GM23338 (cell line): ENCODE data around the gene NADK. TPM values are rescaled to one million over a fixed set of nuclear protein-coding genes. Genes with fewer than 3 reads are reported as not detected.
A peak's percentile ranks its signal among the peaks of the same experiment; 100 is the strongest.

Experiments used
- ATAC-seq: fragments of 200-7000 bp; cut with Tn5 transposase; 3 replicates; pipeline ENCODE4 v1.9.1; 2020
- DNase-seq: peaks from one replicate; pipeline ENCODE4 v3.0.0-alpha.2; 2015; ENCODE audit warnings: low spot score
- H2AFZ ChIP-seq: fragments of 200-600 bp; sonication (generic); 2 replicates; pipeline ENCODE4 v1.8.0; 2016; ENCODE audit warnings: antibody characterized with exemption, mild to moderate bottlenecking, moderate library complexity
- H3F3A ChIP-seq: fragments of 200-600 bp; sonication (generic); replicated peaks from 2 replicates; pipeline ENCODE4 v1.8.0; 2017; ENCODE audit warnings: antibody characterized with exemption, mixed run types, low read depth
- H3K27ac ChIP-seq: fragments of 200-600 bp; sonication (generic); 2 replicates; pipeline ENCODE4 v1.6.1; 2016; ENCODE audit warnings: low read depth
- H3K27me3 ChIP-seq: fragments of 200-600 bp; sonication (generic); 2 replicates; pipeline ENCODE4 v1.8.0; 2016; ENCODE audit warnings: mild to moderate bottlenecking, mixed run types, moderate library complexity; ENCODE audit not compliant: insufficient read depth
- H3K36me3 ChIP-seq: fragments of 200-600 bp; sonication (generic); 2 replicates; pipeline ENCODE4 v1.8.0; 2016; ENCODE audit warnings: mild to moderate bottlenecking; ENCODE audit not compliant: insufficient read depth
- H3K4me1 ChIP-seq: fragments of 200-600 bp; sonication (generic); 2 replicates; pipeline ENCODE4 v1.8.0; 2016; ENCODE audit warnings: mild to moderate bottlenecking, moderate library complexity; ENCODE audit not compliant: insufficient read depth
- H3K4me2 ChIP-seq: fragments of 200-600 bp; sonication (generic); 2 replicates; pipeline ENCODE4 v1.7.1; 2017; ENCODE audit warnings: mixed run types
- H3K4me3 ChIP-seq: fragments of 200-600 bp; sonication (generic); 2 replicates; pipeline ENCODE4 v1.6.1; 2016; ENCODE audit warnings: mixed run types
- H3K79me2 ChIP-seq: fragments of 200-600 bp; sonication (generic); replicated peaks from 2 replicates; pipeline ENCODE4 v1.8.0; 2017; ENCODE audit warnings: mild to moderate bottlenecking; ENCODE audit not compliant: insufficient read depth
- H3K9me2 ChIP-seq: fragments of 200-600 bp; sonication (generic); 2 replicates; pipeline ENCODE4 v1.8.0; 2017; ENCODE audit not compliant: insufficient read depth
- H4K20me1 ChIP-seq: fragments of 200-600 bp; sonication (generic); replicated peaks from 2 replicates; pipeline ENCODE4 v1.8.0; 2017; ENCODE audit warnings: mild to moderate bottlenecking; ENCODE audit not compliant: insufficient read depth
- H3K27ac Mint-ChIP-seq: 2 replicates; pipeline ENCODE4 v1.8.0; 2020; ENCODE audit warnings: inconsistent platforms, mild to moderate bottlenecking, moderate library complexity, mixed read lengths
- H3K27me3 Mint-ChIP-seq: 3 replicates; pipeline ENCODE4 v1.8.0; 2022; ENCODE audit warnings: low read depth, mild to moderate bottlenecking, moderate library complexity, mixed read lengths, inconsistent platforms; ENCODE audit not compliant: insufficient read depth, poor library complexity
- H3K36me3 Mint-ChIP-seq: 3 replicates; pipeline ENCODE4 v1.8.0; 2021; ENCODE audit warnings: low read depth, mild to moderate bottlenecking, inconsistent platforms, moderate library complexity, mixed read lengths
- H3K4me1 Mint-ChIP-seq: 3 replicates; pipeline ENCODE4 v1.8.0; 2020; ENCODE audit warnings: mild to moderate bottlenecking, inconsistent platforms, mixed read lengths
- H3K4me3 Mint-ChIP-seq: 3 replicates; pipeline ENCODE4 v1.8.0; 2021; ENCODE audit warnings: moderate library complexity, mild to moderate bottlenecking, inconsistent platforms, mixed read lengths
- H3K9me3 Mint-ChIP-seq: 3 replicates; pipeline ENCODE4 v1.8.0; 2020; ENCODE audit warnings: moderate library complexity, mild to moderate bottlenecking, inconsistent platforms, mixed read lengths
- CREB1 ChIP-seq: fragments of 250-450 bp; sonication (Bioruptor Pico); IDR thresholded peaks from 2 replicates; pipeline ENCODE4 v1.5.0; 2020; ENCODE audit warnings: low read depth, mild to moderate bottlenecking, moderate library complexity
- CTCF ChIP-seq, 2 experiments: fragments of 200-600 bp in 1 of 2; sonication (generic) in 1 of 2; conservative IDR thresholded peaks; 2 replicates each; pipeline versions ENCODE4 v1.5.1 to v1.6.1; 2016 to 2017; ENCODE audit warnings: antibody characterized with exemption in 2 of 2, low read depth in 2 of 2, mild to moderate bottlenecking in 2 of 2, moderate library complexity in 1 of 2
- EZH2 ChIP-seq: fragments of 200-600 bp; sonication (generic); IDR thresholded peaks from one replicate; pipeline ENCODE4 v1.8.0; 2017; ENCODE audit warnings: antibody characterized with exemption, mild to moderate bottlenecking, low read depth; ENCODE audit not compliant: unreplicated experiment
- REST ChIP-seq: IDR thresholded peaks from one replicate; pipeline ENCODE4 v1.6.1; 2018; ENCODE audit warnings: antibody characterized with exemption; ENCODE audit not compliant: unreplicated experiment
- ZNF462 ChIP-seq: fragments of 250-450 bp; sonication (Bioruptor Pico); IDR thresholded peaks from 2 replicates; pipeline ENCODE4 v1.5.0; 2020; ENCODE audit warnings: mild to moderate bottlenecking, moderate library complexity
- polyA plus RNA-seq: library from polyadenylated mRNA; unstranded; fragments of >200 nt; fragmentation: Nextera tagmentation; extraction: Ambion mirVana; gene quantifications from 2 replicates; pipeline ENCODE4 v1.2.1, GENCODE V29; 2016
- total RNA-seq: library from RNA; depleted of rRNA; stranded (reverse); fragments of >200 nt; shearing (Covaris generic); gene quantifications from 2 replicates; pipeline ENCODE4 v1.2.3, GENCODE V29; 2014

The NADK gene
- total and polyA plus RNA-seq, 2 experiments from 2014 or later: 45.3 to 73.2 TPM

GRCh38 chr1:1793481-1794244, 15.4 kb upstream of the NADK start (continued):
- TF ChIP-seq CTCF (conservative IDR thresholded peaks at IDR 0.05; ENCODE audit: low read depth in 2 of 2): no peak
- TF ChIP-seq REST: no peak
- no peak for TF ChIP-seq CREB1
- no peak for TF ChIP-seq EZH2

GRCh38 chr1:1788646-1789431, 10.6 kb upstream of the NADK start:
- Mint-ChIP-seq H3K27me3 (peaks cover 11% of the 10 kb centered on the region), H3K4me1 (peaks cover 6% of the 10 kb centered on the region; the same call in 2 of the 3 replicates), H3K27ac (peak overlapping the region; percentile 42), H3K4me3 (no peak overlapping the region), H3K36me3 (peaks cover 91% of the 10 kb centered on the region), H3K9me3 (no peaks in the 10 kb centered on the region)
- H3K9me2 ChIP-seq: no peaks in the 10 kb centered on the region
- H3K27ac ChIP-seq: peak overlapping the region; percentile 87
- no peak overlapping the region for H3K4me3 ChIP-seq
- H3K4me2 ChIP-seq: no peak overlapping the region
- TF ChIP-seq ZNF462 (CRISPR knock-in tag) (no peak), CTCF (conservative IDR thresholded peaks at IDR 0.05; ENCODE audit: low read depth in 2 of 2) (peak; percentile 70 to 83)
- H2AFZ ChIP-seq: no peak overlapping the region
- peaks cover 18% of the 10 kb centered on the region for H4K20me1 ChIP-seq
- ATAC-seq (peak; percentile 76), DNase-seq (peak; percentile 72)
- peaks cover 37% of the 10 kb centered on the region for H3F3A ChIP-seq
- H3K27me3 ChIP-seq: no peaks in the 10 kb centered on the region
- no peaks in the 10 kb centered on the region for H3K4me1 ChIP-seq
- peaks cover 10% of the 10 kb centered on the region; the same call in 1 of the 2 replicates for H3K79me2 ChIP-seq
- H3K36me3 ChIP-seq: peaks cover 61% of the 10 kb centered on the region
